SIG-M5 treated with dmso at 0.1 percent for 504 hours (cell line): ENCODE data around the gene PTTG1IP2.
"Not testable (repeated sequence)": the region's sequence is repeated elsewhere in the genome, so short reads cannot be mapped to it uniquely, and the experiment has no call there.

Experiments used
- DNase-seq: peaks from one replicate; lab custom pipeline; 2025; ENCODE audit not compliant: unreplicated experiment; lab: John Stamatoyannopoulos, UW

PTTG1IP2 gene

GRCh38 chr7:90469554-90469953, at the start of gene PTTG1IP2:
Gene PTTG1IP2 (plus strand): TSS chr7:90469639. CDS start chr7:90469787, 148 bp downstream.
- no peak for DNase-seq

GRCh38 chr7:90421651-90422050, 47.8 kb upstream of the PTTG1IP2 start:
- no peak for DNase-seq

- DNase-seq = no peak
Observed at GRCh38 chr7:90424720-90425119, 44.7 kb upstream of the PTTG1IP2 start.

- DNase-seq = no peak
Observed at GRCh38 chr7:90425376-90425775, 44.1 kb upstream of the PTTG1IP2 start.

GRCh38 chr7:90430614-90431460, 38.6 kb upstream of the PTTG1IP2 start:
- DNase-seq = no peak

GRCh38 chr7:90432752-90433151, 36.7 kb upstream of the PTTG1IP2 start:
- no peak for DNase-seq

GRCh38 chr7:90433221-90433620, 36.2 kb upstream of the PTTG1IP2 start:
- DNase-seq = no peak

GRCh38 chr7:90445633-90446032, 23.8 kb upstream of the PTTG1IP2 start:
- DNase-seq = no peak

GRCh38 chr7:90446137-90446899, 23.1 kb upstream of the PTTG1IP2 start:
- no peak for DNase-seq

GRCh38 chr7:90453259-90453891, 16.1 kb upstream of the PTTG1IP2 start:
- no peak for DNase-seq

- no peak for DNase-seq
Observed at GRCh38 chr7:90453931-90454330, 15.5 kb upstream of the PTTG1IP2 start.

- peak; percentile 52 for DNase-seq
Observed at GRCh38 chr7:90455163-90456030, 14.0 kb upstream of the PTTG1IP2 start.

- DNase-seq = no peak
Observed at GRCh38 chr7:90458104-90458503, 11.3 kb upstream of the PTTG1IP2 start.

GRCh38 chr7:90459888-90460287, 9.6 kb upstream of the PTTG1IP2 start:
- DNase-seq = no peak

GRCh38 chr7:90461219-90461618, 8.2 kb upstream of the PTTG1IP2 start:
- DNase-seq = no peak

GRCh38 chr7:90463151-90463628, 6.2 kb upstream of the PTTG1IP2 start:
- not testable (repeated sequence) for DNase-seq

GRCh38 chr7:90465816-90466215, 3.6 kb upstream of the PTTG1IP2 start:
- no peak for DNase-seq

GRCh38 chr7:90472805-90473540, 3.5 kb downstream of the PTTG1IP2 start:
- DNase-seq = no peak

GRCh38 chr7:90473814-90474213, 4.4 kb downstream of the PTTG1IP2 start:
- no peak for DNase-seq
